ENCODE measurements around the gene CNRIP1. TPM values are rescaled to one million over a fixed set of nuclear protein-coding genes. Genes with fewer than 3 reads are reported as not detected.

Gene CNRIP1
- polyA plus RNA-seq, 3 donors: 3.9 to 62.2 (median 26.6) TPM

Other genes starting within 250 kb of the CNRIP1 start
- gene PNO1, start 162.1 kb downstream of the CNRIP1 start, polyA plus RNA-seq: 10 to 100 TPM in 2 of 3 donors, 1 to 10 TPM in 1; 6.3 to 23.4 (median 13.0) TPM
- gene PPP3R1, start 67.4 kb downstream of the CNRIP1 start, polyA plus RNA-seq: 10 to 100 TPM; 11.3 to 42.4 (median 27.0) TPM
- 10 to 100 TPM in 2 of 3 donors, 1 to 10 TPM in 1; 1.6 to 52.2 (median 18.2) TPM for gene PLEK, start 45.3 kb upstream of the CNRIP1 start, polyA plus RNA-seq
- gene FBXO48, start 147.3 kb upstream of the CNRIP1 start, polyA plus RNA-seq: under 1 TPM; 0.44 to 0.56 (median 0.48) TPM
- gene APLF, start 147.6 kb upstream of the CNRIP1 start, polyA plus RNA-seq: under 1 TPM; 0.45 to 0.94 (median 0.67) TPM